Pons (tissue), 1 donor: ENCODE results near the gene DERA.
A peak's percentile ranks its signal among the peaks of the same experiment; 100 is the strongest.

ENCODE experiments used
- DNase-seq: peaks from one replicate; pipeline ENCODE4 v3.0.0-alpha.2; 2016; ENCODE audit warnings: low spot score

Gene DERA

DNA sequence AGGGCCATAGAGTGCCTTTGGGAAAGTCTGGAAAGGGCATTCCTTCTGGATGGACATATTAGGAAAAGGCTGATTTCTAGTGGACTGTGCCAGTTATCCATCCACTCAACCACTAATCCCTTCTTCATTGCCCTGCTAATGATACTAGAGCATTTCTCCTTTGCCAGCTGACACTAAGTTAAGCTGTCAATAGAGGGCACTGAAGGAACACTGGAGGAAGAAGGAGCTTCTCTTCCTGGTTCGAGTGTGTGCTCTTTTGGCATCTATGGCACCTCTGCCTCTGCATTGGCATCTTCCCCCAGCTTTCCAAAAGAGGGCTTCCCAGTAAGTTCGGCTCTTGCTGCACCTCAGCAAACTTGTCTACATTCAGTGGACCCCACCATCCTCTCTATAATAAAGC lies 165.4 kb downstream of the DERA start:
- DNase-seq = peak; percentile 35

DNA sequence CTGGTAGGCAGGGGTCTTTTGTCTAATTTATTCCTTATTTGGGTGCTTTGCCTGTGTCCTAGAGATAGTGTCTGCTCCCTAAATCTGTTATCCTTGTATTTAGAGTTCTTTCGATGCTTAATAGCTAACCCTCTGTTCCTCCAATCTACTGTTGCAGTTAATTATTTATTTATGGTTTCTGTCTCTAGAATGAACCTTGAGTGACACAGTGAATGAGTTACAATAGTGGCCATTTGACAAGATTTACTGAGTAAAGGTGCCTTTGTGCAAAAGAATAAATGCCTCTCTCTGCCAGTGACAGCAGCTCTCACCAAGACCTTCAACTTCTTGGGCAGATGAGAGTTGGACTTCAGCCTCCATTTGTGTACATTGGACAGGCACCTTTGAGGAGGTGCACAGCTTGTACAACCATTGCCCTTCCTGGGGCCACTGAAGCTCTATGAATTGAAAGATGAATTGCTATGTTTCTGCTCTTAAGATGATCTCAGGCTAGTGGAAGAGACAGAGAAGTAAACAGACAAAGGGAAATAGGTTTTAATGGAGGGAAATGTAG lies 165.9 kb downstream of the DERA start:
- DNase-seq = no peak

DNA sequence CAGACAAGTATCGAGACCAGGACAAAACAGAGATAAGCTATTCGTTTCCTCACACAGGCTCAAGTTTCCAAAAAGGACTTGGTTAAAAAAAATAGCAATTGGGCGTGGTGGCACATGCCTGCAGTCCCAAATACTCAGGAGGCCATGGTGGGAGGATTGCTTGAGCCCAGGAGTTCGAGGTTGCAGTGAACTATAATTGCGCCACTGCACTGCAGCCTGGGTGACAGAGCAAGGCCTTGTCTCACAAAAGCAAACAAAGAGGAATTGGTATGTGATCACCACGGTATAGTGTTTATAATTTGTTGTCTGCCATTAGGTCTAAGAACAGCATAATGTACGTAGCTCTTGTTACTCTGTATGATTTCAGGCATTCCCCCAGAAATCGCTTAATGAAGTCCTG lies 175.3 kb downstream of the DERA start:
- DNase-seq = no peak

DNA sequence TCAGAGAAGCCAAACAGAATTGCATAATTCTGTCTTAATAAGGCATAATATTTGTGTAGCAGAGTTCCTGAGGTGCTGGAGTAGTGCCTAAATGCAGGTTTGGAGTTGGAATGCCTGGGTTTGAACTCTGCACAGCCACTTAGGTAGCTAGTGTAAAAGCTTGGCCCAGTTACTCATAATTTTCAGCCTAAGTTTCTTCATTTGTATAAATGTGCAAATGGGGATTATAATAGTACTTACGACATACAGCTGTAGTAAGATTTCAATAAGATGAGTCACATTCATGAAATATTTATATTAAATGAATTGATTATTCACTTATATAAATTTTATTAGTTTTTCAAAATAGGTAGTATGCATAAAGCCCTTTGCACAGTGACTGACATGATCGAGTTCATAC lies 175.8 kb downstream of the DERA start:
- DNase-seq = no peak
